ENCODE data around the gene NR4A1.
A peak's percentile ranks its signal among the peaks of the same experiment; 100 is the strongest.

The NR4A1 gene

DNA sequence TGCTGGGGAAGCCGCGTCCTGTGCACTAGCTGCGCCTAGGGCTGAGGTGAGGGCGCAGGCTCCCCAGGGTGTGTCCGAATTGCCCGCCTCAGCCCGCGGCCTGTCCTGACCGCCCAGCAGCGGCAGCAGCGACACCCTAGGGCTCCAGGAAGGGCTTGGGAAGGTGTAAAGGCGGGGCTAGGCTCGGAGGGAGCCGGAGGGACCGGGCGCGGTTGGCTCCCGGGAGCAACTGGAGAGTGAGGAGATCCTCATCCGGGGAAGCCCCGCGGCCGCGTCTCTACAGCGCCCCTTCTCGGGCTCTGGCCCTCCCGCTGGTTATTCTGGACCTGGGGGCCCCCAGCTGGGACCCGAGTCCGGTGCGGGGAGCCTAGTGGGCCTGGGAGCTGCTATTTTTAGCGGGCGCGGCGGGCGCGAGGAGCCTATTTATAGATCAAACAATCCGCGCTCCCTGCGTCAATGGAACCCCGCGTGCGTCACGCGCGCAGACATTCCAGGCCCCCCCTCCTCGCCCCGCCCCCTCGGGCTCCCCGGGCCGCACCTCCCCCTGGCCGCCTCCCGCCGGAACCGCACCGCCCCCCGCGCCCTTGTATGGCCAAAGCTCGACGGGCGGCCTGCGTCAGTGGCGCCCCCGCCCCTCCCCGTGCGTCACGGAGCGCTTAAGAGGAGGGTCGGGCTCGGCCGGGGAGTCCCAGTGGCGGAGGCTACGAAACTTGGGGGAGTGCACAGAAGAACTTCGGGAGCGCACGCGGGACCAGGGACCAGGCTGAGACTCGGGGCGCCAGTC, at the start of gene NR4A1:
TSS of gene NR4A1 (plus strand) at position 685 of the 784 bp plus-strand sequence. CDS start 2,887 bp downstream, outside the sequence.
- peak; percentile 99 for DNase-seq

DNA sequence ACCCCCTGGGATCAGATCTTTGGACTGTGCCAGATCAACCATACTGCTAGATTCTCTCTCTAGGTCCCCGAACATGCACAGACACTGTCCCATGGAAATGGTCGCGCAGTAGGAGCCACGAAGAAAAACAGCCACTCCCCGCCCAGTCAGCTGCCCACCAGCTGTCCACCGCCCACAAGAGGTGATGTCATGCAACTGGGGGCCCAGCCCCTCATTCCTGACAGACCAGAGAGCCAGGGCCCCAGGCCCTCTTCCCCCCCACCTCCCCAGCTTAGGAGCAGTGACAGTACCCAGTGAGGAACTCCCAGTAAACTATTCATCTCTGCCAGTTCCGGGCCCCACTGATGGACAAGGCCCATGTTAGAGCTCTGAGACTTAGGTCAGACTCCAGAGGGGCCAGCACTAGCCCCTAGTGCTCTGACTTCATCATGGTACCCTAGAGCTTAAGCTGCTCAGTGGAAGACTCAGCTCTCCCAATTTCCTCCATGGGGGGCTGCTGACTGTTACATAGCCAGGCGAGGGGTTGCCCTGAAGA, 48.2 kb upstream of the NR4A1 start:
- DNase-seq = no peak

- no peak for DNase-seq
Observed at GRCh38 chr12:52003591-52003990, 47.7 kb upstream of the NR4A1 start.

GRCh38 chr12:52004042-52004648, 47.1 kb upstream of the NR4A1 start:
- DNase-seq = peak; percentile 54

DNA sequence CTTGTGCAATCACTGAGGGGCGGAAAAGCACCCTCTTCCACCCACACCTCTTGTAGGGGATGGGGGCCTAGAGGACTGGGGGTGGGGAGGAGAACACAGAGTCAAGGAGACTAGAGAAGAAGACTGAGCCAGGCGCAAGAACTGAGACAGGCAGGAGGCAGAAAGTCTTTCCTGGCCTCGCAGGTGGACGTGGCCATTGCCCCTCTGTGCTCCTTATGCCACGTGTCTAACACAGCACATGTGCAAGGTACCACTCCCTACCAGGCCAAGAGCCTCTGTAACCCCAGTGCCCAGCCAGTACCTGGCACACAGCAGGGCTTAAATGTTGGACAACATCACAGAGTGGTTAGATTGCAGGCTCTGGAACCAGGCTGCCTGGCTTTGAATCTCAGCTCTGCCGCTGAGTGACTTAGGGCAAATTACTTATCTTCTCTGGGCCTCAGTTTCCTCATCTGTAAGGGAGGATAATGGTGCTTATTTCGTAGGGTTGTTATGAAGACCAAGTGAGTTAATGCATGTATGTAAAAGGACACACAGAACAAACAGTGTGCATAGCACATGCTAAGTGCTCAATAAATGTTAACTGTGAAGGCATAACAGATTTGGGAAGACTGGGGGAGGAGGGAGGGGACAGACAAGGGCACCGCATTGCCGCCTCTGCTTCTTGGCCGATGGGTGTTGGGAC, 45.9 kb upstream of the NR4A1 start:
- no peak for DNase-seq

- DNase-seq = no peak
Observed at GRCh38 chr12:52005903-52006703, 45.1 kb upstream of the NR4A1 start.

DNA sequence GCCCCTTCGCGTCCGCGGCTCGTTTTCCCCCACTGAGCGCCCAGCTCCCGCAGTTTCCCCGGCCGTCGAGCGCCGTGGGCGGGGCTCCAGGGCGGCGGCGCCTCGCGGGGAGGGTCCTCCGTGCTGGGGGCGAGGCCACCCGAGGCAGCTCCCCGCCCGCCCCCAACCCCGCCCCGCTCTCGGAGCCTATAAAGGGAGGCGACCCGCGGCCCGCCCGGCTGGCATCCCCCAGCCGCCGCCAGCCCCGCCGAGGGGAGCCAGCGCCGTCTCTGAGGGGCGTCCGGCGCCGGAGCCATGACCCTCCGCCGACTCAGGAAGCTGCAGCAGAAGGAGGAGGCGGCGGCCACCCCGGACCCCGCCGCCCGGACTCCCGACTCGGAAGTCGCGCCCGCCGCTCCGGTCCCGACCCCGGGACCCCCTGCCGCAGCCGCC, 44.5 kb upstream of the NR4A1 start, which contains the start of gene TAMALIN:
TSS of gene TAMALIN (plus strand) at position 221 of the 432 bp plus-strand sequence. CDS start at position 295, 74 bp downstream.
- DNase-seq = peak; percentile 88

DNA sequence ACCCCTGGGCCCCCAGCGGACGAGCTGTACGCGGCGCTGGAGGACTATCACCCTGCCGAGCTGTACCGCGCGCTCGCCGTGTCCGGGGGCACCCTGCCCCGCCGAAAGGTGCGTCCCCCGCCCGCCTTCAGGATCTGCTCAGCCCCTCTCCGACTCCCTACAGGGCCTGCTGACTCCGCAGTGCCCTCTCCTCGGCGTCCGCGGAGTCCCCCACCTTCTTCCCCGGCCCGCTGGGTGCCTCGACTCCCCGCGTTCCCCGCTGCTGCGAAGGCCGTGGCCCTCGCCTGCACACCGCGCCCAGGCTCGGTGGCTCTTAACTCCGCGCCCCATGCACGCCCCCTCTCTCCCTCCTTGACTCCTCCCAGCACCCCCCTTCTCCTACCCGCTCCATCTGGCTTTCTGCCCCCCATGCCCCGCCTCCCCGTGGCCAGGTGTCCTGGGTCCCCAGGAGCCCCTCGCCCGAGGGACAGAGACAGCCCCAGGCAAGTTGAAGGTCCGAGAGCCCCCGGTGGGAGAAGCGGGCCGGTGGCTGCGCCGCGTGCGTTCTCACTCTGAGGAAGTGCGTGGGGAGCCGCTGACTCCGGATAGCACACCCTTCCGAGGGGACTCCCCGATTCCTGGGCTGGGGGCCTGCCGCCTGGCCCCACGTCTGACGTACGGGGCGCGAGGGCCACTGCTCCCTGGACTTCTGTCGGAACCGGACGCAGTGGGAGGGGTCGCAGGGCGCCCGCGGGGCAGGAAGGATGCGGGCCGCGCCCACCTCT, 43.9 kb upstream of the NR4A1 start:
- DNase-seq = peak; percentile 66

DNA sequence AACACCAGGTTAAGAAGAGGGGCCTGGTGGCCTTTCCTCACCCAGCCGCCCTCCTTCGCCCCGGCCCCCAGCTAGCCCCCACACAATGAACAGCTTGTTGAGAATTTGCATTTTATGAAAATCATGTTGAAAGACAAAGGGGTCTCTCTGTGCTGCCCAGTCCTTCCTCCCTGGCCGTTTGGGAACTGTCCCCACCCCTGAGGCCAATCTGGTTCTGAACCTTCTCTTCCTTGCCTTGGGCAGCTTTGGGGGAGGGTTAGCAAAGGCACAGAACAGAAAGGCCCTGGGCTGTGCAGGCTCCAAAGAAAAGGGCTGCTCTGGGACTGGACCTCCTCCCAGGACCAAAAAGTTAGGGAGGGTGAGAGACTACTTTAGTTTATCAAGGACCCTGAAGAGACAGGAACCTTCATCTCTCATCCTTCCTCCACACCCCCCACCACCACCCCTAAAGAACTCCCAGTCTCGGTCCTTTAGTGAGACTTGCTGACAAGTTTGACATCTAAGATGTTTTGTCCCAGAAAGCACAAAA, 43.2 kb upstream of the NR4A1 start:
- DNase-seq = no peak

DNA sequence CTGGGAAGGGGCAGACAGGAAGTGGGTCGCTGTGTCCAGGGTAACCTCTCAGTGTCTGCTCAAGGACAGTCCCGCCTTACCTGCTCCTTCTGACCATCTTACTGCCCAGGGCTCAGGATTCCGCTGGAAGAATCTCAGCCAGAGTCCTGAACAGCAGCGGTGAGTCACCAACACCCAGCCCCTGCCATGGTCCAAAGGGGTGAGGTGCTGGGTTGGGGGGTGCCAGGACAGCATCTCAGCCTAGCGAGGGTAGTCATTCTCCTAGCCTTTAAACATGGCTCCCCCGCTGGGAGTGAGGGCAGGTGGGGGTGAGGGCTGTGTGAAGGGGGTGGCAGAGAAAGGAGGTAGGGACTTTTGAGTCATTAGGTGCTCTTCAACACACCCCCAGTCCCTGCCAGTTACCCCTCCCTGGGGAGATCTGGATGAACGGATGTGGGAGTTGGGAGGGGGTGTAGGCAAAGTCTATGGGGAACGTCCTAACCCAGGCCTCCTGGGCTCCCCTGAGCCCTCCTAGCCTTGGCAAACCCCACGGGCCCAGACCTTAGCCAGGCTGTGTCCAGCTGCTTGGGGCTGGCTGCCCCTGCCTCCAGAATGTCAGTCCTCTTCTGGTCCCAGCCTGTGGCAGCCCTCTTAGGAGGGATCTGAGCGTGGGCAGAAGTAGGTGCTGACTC, 42.0 kb upstream of the NR4A1 start:
- DNase-seq = no peak

DNA sequence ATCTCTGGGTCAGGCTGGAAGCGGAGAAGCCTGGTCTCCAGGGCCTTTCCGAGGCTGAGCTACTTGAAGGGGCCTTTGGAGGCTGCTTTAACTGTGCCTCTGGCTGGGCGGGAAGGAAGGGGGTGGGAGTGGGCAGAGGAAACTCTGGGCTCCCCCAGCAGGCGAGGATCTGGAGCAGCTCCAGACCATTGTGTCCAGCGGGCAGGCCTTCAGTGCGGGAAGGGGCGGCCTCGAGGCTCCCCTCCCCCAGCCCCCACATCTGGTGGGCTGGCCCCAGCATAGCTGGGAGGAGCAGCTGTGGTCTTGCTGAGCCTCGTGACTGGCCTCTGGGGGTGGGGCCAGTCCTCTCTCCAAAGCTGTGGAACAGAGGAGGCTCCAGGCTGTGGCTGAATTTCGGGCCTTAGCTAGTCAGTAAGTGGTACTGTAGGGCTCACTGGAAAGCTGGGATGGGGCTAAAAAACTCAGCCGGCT, 41.1 kb upstream of the NR4A1 start:
- no peak for DNase-seq

- DNase-seq = no peak
Observed at GRCh38 chr12:52010692-52011601, 40.3 kb upstream of the NR4A1 start.

DNA sequence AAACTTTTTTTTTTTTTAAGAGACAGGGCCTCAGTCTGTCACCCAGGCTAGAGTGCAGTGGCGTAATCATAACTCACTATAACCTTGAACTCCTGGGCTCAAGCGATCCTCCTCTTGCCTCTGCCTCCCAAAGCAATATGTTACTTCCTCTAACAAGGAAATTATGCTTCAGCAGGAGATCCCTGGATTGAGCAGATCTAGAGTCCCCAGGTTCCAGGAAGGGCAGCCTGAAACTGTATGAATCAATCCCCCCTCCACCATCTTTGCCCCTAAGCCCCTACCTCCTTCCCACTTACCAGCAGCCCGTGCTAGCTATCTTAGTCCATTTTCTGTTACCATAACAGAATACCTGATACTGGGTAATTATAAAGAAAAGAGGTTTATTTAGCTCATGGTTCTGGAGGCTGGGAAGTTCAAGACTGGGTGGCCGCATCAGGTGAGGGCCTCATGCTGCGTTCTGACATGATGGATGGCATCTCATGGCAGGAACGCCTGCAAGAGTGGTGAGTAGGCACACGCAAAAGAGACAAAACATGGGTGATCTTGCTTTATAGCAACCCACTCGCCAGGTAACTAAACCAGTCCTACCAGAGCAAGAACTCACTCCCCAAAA, 39.5 kb upstream of the NR4A1 start:
- DNase-seq = no peak

DNA sequence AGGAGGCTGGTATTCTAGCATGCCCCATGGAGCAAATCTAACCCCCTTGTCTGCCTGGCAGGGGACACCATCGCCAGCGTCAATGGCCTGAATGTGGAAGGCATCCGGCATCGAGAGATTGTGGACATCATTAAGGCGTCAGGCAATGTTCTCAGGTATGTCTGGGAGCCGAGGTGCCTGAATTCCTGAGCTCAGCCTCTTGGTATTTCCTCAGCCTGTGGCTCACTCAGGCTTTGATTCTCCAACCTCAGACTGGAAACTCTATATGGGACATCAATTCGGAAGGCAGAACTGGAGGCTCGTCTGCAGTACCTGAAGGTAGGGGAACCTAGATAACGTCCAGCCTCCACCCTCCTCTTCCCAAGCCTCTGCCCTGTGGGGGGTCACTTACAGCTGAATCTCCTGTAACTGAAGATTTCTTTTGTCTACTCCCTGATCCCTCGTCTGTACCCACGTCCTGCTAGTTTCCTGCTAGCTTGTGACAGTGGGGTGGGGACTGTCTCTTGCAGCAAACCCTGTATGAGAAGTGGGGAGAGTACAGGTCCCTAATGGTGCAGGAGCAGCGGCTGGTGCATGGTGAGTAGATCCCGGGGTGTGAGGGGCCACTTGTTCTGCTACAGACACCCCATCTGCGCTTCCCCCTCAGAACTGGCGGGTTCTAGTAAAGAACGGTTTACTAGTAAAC, 37.5 kb upstream of the NR4A1 start:
- DNase-seq = no peak

DNA sequence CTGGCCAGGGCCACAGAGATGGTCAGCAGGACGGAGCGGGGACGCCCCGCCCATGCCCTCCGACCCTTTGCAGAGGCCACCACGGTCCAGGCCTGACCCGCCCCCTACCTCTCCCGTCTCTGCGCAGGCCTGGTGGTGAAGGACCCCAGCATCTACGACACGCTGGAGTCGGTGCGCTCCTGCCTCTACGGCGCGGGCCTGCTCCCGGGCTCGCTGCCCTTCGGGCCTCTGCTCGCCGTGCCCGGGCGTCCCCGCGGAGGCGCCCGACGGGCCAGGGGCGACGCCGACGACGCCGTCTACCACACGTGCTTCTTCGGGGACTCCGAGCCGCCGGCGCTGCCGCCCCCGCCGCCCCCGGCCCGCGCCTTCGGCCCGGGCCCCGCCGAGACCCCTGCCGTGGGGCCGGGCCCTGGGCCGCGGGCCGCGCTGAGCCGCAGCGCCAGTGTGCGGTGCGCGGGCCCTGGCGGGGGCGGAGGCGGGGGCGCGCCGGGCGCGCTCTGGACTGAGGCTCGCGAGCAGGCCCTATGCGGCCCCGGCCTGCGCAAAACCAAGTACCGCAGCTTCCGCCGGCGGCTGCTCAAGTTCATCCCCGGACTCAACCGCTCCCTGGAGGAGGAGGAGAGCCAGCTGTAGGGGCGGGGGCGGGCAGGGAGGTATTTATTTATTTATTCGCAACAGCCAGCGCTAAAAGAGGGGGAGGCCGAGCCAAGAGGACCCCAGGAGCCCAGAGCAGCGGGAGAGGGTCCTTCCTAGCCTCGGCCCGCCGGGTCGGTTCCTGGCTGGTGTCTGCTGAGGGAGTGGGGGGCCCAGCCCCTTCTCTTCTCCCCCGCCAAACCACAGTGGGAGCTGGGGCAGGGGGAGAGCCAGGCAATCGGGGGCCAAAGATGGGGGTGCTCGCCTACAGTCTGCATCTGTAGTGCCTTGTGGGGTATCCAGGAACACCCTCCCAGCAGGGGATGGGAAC, 36.4 kb upstream of the NR4A1 start:
- DNase-seq = no peak

DNA sequence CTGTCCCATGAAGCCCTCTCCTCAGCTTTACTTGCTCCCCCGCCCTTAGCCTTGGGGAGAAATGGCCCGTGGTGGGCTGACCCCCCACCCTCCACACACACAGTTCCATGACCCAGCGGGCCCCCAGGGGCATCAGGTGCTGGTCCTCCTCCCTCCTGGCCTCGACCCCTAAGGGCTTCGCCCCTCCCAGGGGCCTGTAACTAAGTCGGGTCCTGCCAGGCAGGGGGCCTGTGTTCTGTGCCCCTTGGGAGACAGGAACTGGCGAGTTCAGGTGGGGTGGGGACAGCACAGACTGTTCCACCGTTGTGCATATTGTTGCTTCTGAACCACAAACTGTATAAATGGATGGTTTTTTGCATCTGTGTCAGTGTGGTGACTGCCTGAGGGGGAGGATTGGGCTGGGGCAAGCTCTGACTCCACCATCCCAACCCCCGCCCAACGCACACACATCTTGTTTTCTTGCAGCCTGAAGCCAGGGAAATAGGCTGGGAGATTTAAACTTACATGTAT, 35.7 kb upstream of the NR4A1 start:
- no peak for DNase-seq

All from CD4-positive, alpha-beta T cell treated with Interleukin-6 for 4 hours (primary cell).